ENCODE measurements around the gene SPRED1.

SPRED1 gene

GRCh38 chr15:38369936-38370478, 117.4 kb downstream of the SPRED1 start:
- DNase-seq: no peak

- no peak for DNase-seq
Measured at GRCh38 chr15:38373016-38373415, 120.4 kb downstream of the SPRED1 start.

GRCh38 chr15:38374029-38374428, 121.4 kb downstream of the SPRED1 start:
- no peak for DNase-seq

GRCh38 chr15:38374556-38374955, 121.9 kb downstream of the SPRED1 start:
- no peak for DNase-seq

GRCh38 chr15:38376081-38376480, 123.4 kb downstream of the SPRED1 start:
- DNase-seq: no peak

GRCh38 chr15:38377636-38378035, 125.0 kb downstream of the SPRED1 start:
- DNase-seq: no peak

GRCh38 chr15:38378161-38378560, 125.5 kb downstream of the SPRED1 start:
- DNase-seq: no peak

- DNase-seq: peak; percentile 66
Measured at GRCh38 chr15:38389924-38390542, 137.4 kb downstream of the SPRED1 start.

GRCh38 chr15:38391191-38391590, 138.6 kb downstream of the SPRED1 start:
- DNase-seq: no peak

- no peak for DNase-seq
Measured at GRCh38 chr15:38398134-38398533, 145.5 kb downstream of the SPRED1 start.

- DNase-seq: no peak
Measured at GRCh38 chr15:38401106-38401505, 148.5 kb downstream of the SPRED1 start.

- DNase-seq: no peak
Measured at GRCh38 chr15:38401701-38402100, 149.1 kb downstream of the SPRED1 start.

- DNase-seq: no peak
Measured at GRCh38 chr15:38406436-38406835, 153.8 kb downstream of the SPRED1 start.

All from activated CD4-positive, CD25-positive, alpha-beta regulatory T cell treated with anti-CD3 and anti-CD28 coated beads, Interleukin-2, amount 50 U/mL, for 72 hours (primary cell).